ENCODE data around the gene EFS. TPM values are rescaled to one million over a fixed set of nuclear protein-coding genes. Genes with fewer than 3 reads are reported as not detected.
"Not testable (repeated sequence)": the region's sequence is repeated elsewhere in the genome, so short reads cannot be mapped to it uniquely, and the experiment has no call there.

Gene EFS
- total RNA-seq, 2 experiments from 2014 or later: not detected

DNA sequence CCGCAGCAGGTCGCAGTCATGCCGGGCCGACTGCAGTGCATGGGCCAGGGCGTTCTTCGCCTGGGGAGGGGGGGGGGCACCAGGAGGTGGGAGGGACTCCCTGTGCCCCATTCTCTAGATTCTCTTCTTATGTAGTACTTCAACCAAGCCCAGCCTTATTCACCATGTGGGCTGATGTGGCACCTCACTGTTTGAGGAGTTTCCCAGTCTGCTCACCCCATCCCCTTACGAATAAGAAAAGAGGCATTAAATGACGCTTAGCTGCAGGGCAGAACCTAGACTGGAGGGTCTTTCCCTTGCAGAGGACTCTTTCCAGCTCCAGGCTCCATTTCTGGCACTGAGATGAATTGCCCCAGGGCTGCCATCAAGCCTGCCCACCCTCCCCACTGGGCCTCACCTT is 24.0 kb upstream of the EFS start:
- ATAC-seq (ENCODE audit: low read depth): no peak
- peaks cover 2% of the 10 kb centered on the region for H3K27me3 Mint-ChIP-seq
- no peak overlapping the region for H3K4me3 Mint-ChIP-seq
- no peak overlapping the region for H3K27ac Mint-ChIP-seq
- no peaks in the 10 kb centered on the region for H3K9me3 Mint-ChIP-seq
- H3K4me1 Mint-ChIP-seq: no peaks in the 10 kb centered on the region
- H3K36me3 Mint-ChIP-seq: no peaks in the 10 kb centered on the region
- no peak for DNase-seq
- POLR2A ChIA-PET: no interaction called here

DNA sequence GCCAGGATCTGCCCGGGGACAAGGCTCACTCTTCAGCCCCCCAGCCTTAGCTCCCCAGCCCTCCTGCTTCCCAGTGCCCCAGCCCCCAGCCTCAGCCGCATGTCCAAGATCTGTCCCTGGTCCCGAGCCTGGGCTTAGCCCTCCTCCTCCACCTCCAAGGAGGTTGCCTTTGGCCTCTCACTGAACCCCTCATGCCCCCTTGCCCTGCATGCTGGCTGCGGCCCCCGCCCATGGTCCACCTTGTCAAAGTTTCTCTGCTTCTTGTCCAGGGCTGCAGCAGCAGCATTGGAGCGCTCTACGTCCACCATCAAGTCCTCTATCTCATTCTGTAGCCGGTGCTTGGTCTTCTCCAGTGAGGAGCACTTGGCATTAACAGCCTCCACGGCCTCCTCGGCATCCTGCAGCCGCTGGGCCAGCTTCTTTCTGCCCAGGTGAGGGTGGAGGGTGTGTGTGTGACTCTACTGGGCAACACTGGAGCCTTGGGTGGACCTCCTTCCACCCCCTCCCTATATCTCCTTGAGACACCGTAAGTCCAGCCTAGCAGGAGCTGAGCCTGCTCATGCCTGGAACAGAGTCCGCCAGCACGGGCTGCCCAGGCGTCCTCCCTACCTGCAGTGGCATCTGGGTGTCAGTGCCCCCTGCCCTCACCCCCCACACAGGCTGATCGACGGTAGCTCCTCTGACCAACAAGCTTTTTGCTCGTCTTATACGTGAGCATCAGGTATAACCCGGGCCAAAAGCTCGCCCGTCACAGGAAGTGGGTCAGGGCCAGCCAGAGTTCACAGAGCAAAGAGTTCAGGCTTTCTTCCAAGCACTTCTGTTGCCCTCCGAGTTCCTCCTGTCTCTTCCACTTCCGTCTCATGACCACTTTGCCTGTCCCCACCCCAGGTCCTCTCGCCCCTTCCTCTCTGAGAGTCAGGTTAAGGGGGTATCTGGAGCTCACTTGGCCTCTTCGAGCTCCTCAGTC is 23.2 kb upstream of the EFS start:
- no peak overlapping the region for H3K4me3 Mint-ChIP-seq

DNA sequence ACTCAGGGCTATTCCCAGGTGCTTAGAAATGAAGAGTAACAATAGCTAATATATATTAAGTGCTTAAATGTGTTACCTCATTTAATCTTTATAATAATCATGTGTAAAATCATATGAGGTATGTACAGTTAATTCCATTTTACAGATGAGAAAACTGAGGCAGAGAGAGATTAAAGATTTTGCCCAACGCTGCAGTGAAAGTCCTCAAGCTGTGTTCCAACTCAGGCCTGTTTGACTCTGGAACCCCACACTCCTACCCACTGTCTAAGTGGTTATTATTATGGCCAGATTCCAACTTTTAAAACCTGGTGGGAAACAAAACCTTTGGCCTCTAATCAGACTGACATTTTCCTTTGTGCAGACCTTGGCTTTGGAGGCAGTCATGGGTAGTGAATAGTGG is 22.0 kb upstream of the EFS start:
- H3K27me3 Mint-ChIP-seq: peaks cover 7% of the 10 kb centered on the region
- no peaks in the 10 kb centered on the region for H3K9me3 Mint-ChIP-seq
- ATAC-seq (ENCODE audit: low read depth): no peak
- H3K27ac Mint-ChIP-seq: no peak overlapping the region
- POLR2A ChIA-PET: no interaction called here
- H3K36me3 Mint-ChIP-seq: no peaks in the 10 kb centered on the region
- H3K4me1 Mint-ChIP-seq: peaks cover 2% of the 10 kb centered on the region
- H3K4me3 Mint-ChIP-seq: no peak overlapping the region
- no peak for DNase-seq

More for the DNA sequence above, 23.2 kb upstream of the EFS start:
- no peaks in the 10 kb centered on the region for H3K9me3 Mint-ChIP-seq
- ATAC-seq (ENCODE audit: low read depth): no peak
- no peaks in the 10 kb centered on the region for H3K36me3 Mint-ChIP-seq
- peaks cover 2% of the 10 kb centered on the region for H3K27me3 Mint-ChIP-seq
- POLR2A ChIA-PET: no interaction called here
- no peak overlapping the region for H3K27ac Mint-ChIP-seq
- H3K4me1 Mint-ChIP-seq: no peaks in the 10 kb centered on the region
- DNase-seq: no peak

DNA sequence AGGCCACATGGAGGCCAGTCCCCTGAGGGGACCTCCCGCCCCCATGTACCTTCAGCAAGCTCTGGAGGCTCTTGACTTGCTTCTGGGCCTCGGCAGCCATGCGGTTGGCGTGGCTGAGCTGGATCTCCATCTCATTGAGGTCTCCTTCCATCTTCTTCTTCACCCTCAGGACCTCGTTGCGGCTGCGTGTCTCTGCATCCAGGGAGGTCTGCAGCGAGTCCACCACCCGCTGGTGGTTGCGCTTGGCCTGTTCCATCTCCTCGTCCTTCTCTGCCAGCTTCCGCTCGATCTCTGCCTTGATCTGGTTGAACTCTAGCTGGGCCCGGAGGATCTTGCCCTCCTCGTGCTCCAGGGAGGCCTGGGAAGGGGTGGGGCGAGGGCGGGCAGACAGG is 21.3 kb upstream of the EFS start:
- H3K27ac Mint-ChIP-seq: not testable (repeated sequence)

DNA sequence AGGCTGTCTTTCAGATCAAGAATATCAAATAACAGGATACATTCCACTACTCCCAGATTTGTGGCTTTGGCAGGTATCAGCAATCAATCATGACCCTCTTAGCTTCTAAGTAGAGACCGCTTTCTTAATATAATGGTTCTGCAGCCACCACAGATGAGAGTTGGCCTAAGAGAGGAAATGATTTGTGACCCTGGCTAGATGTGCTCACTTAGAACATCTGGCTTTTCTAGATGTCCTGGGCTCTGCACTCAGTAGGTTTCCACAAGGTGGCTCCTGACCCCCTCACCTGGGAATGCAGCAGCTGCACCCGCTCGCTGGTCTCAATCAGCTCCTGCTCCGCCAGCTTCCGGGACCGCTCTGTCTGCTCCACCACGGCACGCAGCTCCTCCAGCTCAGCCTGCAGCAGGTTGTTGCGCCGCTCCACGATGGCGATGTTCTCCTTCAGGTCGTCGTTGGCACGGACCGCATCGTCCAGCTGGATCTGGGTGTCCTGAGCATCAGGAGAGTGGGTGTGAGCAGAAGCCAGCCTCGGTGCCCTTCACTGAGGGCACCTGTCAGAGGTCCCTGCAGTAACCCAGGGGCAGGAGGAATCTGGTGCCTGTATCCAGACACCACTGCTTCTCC is 20.8 kb upstream of the EFS start:
- H3K4me3 Mint-ChIP-seq: no peak overlapping the region
- POLR2A ChIA-PET: no interaction called here
- ATAC-seq (ENCODE audit: low read depth) (no peak), DNase-seq (no peak)
- H3K27me3 Mint-ChIP-seq: peaks cover 9% of the 10 kb centered on the region
- no peak overlapping the region for H3K27ac Mint-ChIP-seq
- no peaks in the 10 kb centered on the region for H3K36me3 Mint-ChIP-seq
- H3K9me3 Mint-ChIP-seq: no peaks in the 10 kb centered on the region
- peaks cover 2% of the 10 kb centered on the region for H3K4me1 Mint-ChIP-seq

More for the DNA sequence above, 21.3 kb upstream of the EFS start:
- DNase-seq; POLR2A ChIA-PET; ATAC-seq (ENCODE audit: low read depth); H3K27me3 Mint-ChIP-seq; H3K4me3 Mint-ChIP-seq; H3K4me1 Mint-ChIP-seq; H3K9me3 Mint-ChIP-seq; H3K36me3 Mint-ChIP-seq: not testable (repeated sequence)

DNA sequence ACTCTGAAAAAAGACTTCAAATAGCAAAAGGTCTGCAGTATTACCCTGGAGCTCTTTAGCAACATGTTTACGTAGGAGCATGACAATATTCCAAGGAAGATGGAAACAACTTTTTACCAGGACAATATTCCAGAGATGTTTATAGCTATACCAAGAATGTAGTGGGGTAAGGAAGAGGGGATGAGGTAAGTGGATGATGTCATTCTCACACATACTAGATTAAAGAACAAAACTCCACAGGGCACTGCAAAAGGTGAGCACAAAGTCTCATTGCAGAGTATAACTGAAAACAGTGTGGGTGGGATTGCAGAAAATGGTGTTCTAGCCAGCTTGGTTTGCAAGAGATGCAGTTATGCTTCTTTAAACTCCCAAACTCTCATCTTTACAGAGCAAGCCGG is 20.3 kb upstream of the EFS start:
- no peak for ATAC-seq (ENCODE audit: low read depth)
- Mint-ChIP-seq H3K27me3 (peaks cover 9% of the 10 kb centered on the region), H3K4me3 (no peak overlapping the region)

DNA sequence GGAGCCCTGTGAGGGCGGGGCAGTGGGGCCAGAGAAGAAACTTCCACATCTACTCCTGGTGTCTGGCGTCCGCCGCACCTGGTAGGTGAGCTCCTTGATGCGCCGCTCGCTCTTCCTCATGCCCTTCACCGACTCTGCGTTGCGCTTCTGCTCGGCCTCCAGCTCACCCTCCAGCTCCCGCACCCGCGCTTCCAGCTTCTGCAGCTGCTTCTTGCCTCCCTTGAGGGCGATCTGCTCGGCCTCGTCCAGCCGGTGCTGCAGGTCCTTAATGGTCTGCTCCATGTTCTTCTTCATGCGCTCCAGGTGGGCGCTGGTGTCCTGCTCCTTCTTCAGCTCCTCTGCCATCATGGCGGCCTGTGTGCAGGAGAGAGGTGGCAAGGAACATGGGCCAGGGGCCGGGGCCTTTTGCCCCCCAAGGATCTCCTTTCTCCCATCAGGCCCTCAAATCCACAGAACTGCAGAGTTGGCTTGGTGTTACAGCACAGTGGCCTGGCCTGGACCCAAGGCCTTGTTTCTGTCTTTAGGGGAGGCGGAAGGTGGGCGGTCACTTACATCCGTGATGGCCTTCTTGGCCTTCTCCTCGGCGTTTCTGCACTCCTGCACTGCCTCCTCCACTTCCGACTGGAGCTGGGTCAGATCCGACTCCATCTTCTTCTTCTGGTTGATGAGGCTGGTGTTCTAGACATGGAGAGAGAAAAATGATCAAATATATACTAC is 19.6 kb upstream of the EFS start:
- peaks cover 9% of the 10 kb centered on the region for H3K27me3 Mint-ChIP-seq
- H3K4me1 Mint-ChIP-seq: peaks cover 3% of the 10 kb centered on the region
- H3K36me3 Mint-ChIP-seq: no peaks in the 10 kb centered on the region
- no peak for DNase-seq
- no peak overlapping the region for H3K27ac Mint-ChIP-seq
- H3K9me3 Mint-ChIP-seq: no peaks in the 10 kb centered on the region
- ATAC-seq (ENCODE audit: low read depth): no peak
- H3K4me3 Mint-ChIP-seq: no peak overlapping the region
- POLR2A ChIA-PET: no interaction called here

More for the DNA sequence above, 20.3 kb upstream of the EFS start:
- H3K9me3 Mint-ChIP-seq: no peaks in the 10 kb centered on the region
- no peaks in the 10 kb centered on the region for H3K36me3 Mint-ChIP-seq
- POLR2A ChIA-PET: no interaction called here
- H3K4me1 Mint-ChIP-seq: peaks cover 2% of the 10 kb centered on the region
- DNase-seq: no peak
- no peak overlapping the region for H3K27ac Mint-ChIP-seq

DNA sequence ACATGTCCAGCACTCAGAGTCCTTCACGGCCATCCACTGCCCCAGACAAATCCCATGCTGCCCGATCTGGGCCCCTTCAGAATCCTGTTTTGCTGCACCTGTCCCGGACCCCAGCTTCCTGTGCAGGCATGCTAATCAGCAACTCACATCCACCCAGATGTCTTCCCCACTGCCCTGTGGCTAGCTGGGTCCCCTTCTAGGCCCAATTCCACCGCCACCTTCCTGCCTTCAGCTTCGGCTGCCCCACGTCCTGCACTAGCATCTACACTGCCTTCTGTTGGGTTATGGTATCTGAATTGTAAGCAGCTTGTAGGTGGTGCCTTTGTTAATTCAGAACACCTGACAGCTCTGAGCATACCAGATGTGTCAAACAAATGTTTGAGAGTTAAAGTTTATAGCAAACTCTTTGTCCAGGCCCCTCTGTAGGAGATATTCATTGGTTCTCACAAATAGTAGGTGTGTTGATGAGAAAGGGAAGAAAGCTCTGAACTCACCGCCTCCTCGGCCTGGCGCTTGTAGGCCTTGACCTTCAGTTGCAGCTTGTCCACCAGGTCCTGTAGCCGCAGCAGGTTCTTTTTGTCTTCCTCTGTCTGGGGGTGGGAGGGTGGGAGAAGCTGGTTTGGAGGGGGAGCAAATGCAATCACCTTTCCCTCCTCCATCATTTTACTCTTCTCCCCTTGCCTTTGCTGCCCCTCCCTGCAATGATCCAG is 17.9 kb upstream of the EFS start:
- DNase-seq (no peak), ATAC-seq (ENCODE audit: low read depth) (no peak)
- no peak overlapping the region for H3K4me3 Mint-ChIP-seq
- POLR2A ChIA-PET: no interaction called here
- H3K4me1 Mint-ChIP-seq: peaks cover 3% of the 10 kb centered on the region
- H3K9me3 Mint-ChIP-seq: no peaks in the 10 kb centered on the region
- H3K27ac Mint-ChIP-seq: no peak overlapping the region
- peaks cover 9% of the 10 kb centered on the region for H3K27me3 Mint-ChIP-seq
- no peaks in the 10 kb centered on the region for H3K36me3 Mint-ChIP-seq

DNA sequence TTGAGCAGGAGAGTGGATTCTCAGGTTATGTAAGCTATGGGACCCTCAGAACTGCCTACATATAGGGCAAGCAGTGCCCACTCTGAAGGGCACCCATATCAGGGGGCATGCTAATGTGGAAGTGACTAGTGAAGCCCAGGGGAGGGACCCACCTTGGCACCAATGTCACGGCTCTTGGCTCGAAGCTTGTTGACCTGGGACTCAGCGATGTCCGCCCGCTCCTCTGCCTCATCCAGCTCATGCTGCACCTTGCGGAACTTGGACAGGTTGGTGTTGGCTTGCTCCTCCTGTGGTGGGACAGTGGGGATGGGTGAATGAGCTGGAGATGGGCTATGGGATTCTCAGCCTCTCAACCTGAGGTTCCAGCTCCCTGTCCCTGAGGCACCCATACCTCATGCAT is 17.3 kb upstream of the EFS start:
- Mint-ChIP-seq H3K27ac (no peak overlapping the region), H3K36me3 (no peaks in the 10 kb centered on the region), H3K9me3 (no peaks in the 10 kb centered on the region), H3K4me1 (peaks cover 9% of the 10 kb centered on the region), H3K4me3 (no peak overlapping the region), H3K27me3 (peaks cover 9% of the 10 kb centered on the region)
- DNase-seq (no peak), ATAC-seq (ENCODE audit: low read depth) (no peak)
- POLR2A ChIA-PET: no interaction called here

DNA sequence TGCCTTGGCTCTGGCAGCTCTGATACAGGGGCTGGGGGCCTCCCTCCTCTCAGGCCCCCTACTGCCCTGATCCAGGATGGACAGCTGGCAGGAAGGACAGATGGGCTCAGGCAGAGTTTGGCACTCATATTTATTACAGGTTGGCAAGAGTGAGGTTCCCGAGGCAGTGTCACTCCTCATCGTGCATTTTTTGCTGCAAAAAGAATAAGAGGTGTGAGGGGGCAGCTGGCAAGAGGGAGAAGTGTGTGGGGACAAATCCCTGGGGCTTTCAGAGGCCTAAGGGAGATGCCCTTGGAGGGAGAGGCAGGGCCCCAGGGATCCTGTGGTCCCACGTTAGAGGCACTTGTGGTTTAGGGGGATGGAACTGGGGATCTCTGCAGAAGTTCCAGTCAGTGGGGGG is 16.9 kb upstream of the EFS start:
- DNase-seq (no peak), ATAC-seq (ENCODE audit: low read depth) (no peak)
- POLR2A ChIA-PET: no interaction called here
- Mint-ChIP-seq H3K27me3 (peaks cover 9% of the 10 kb centered on the region), H3K36me3 (no peaks in the 10 kb centered on the region), H3K9me3 (no peaks in the 10 kb centered on the region), H3K4me1 (peaks cover 9% of the 10 kb centered on the region), H3K4me3 (no peak overlapping the region), H3K27ac (no peak overlapping the region)

DNA sequence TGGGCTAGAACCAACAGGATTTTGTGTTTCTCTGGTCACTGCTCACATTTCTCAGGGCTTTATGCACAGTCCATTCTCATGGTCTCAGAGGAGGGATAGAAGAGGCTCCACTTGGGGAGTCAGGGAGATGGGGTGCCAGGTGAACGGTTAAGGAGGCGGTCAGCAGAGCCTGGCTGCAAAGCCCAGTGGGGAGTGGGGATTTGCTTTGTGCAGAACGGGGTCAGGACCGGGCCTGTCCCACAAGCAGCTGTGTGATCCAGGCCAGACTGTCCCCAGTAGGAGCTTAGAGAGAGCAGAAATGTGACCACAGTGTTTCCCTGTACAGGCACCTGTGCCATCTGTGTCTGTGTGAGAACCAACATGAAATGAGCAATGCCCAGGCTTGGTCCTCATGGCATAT is 16.0 kb upstream of the EFS start:
- DNase-seq: no peak
- Mint-ChIP-seq H3K4me3 (no peak overlapping the region), H3K27me3 (peaks cover 9% of the 10 kb centered on the region), H3K4me1 (peaks cover 9% of the 10 kb centered on the region), H3K27ac (no peak overlapping the region), H3K9me3 (no peaks in the 10 kb centered on the region), H3K36me3 (no peaks in the 10 kb centered on the region)
- no peak for ATAC-seq (ENCODE audit: low read depth)
- POLR2A ChIA-PET: interaction anchor here (1.6 kb wide), 1 partner anchor 60 kb away, joined by 5 read pairs; the partner anchor contains the start of gene PABPN1

DNA sequence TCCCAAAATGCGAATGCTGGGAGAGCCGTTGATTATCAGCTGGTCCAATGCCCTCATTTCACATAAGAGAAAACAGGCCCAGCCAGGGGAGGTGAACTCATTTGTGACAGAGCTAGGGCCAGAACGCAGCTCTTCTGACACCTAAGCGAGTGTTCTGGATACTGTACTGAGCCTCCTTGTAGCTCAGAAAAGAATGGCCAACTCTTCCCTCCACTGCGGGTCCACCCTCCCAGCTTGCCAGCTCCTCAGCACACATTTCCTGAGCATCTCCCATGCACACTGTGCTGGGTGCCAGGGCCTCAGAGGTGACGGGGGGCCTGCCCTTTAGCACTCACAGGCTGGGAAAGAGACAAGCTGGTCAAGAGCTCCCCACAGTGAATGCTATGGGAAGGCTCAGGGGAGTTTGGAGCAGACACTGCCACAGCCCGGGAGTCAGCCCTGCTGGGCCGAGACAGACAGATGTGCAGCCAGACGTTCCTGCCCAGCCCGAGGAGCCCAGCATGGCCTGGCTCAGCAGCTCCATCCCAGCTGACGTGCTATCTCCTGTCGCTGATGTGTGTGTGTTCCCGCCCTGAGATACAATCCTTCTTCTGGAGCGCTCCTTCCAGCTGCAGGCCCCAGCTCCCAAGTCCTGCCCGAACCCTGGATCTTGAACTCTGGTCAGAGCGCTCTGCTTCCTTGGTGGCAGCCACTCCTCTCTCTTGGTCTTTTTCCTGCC is 15.4 kb upstream of the EFS start:
- ATAC-seq (ENCODE audit: low read depth) (peak; percentile 14), DNase-seq (no peak)
- no peaks in the 10 kb centered on the region for H3K36me3 Mint-ChIP-seq
- no peak overlapping the region for H3K27ac Mint-ChIP-seq
- H3K4me3 Mint-ChIP-seq: no peak overlapping the region
- H3K4me1 Mint-ChIP-seq: peaks cover 9% of the 10 kb centered on the region
- POLR2A ChIA-PET: interaction anchor here (0.7 to 1.6 kb wide), 3 partner anchors 54 to 59 kb away, joined by 3 to 11 read pairs (median 5); partner anchors contain the start of gene PABPN1
- H3K9me3 Mint-ChIP-seq: no peaks in the 10 kb centered on the region
- peaks cover 9% of the 10 kb centered on the region for H3K27me3 Mint-ChIP-seq

Measured in activated naive CD8-positive, alpha-beta T cell treated with anti-CD3 and anti-CD28 coated beads, Interleukin-2, amount 10 ng/mL, durations not matched to agents 7 days and 5 days (primary cell).